CD4-positive, CD25-positive, alpha-beta regulatory T cell (primary cell): ENCODE measurements around the gene ELF2. TPM values are rescaled to one million over a fixed set of nuclear protein-coding genes. Genes with fewer than 3 reads are reported as not detected.
"Not testable (repeated sequence)": the region's sequence is repeated elsewhere in the genome, so short reads cannot be mapped to it uniquely, and the experiment has no call there.

Source experiments
- ATAC-seq, 2 donors: fragments of 150-1000 bp; cut with Tn5 transposase; one replicate each; pipeline ENCODE4 v1.10.0; 2021; ENCODE audit warnings: low read depth in 2 of 2, moderate number of reproducible peaks in 2 of 2, moderate library complexity in 1 of 2
- DNase-seq, 3 donors: peaks; one replicate each; pipeline versions ENCODE4 v3.0.0 to v3.0.0-alpha.2; 2012 to 2022; ENCODE audit warnings: mixed read lengths in 1 of 3
- H3K27ac ChIP-seq: one replicate; pipeline ENCODE4 v1.7.0; 2013; ENCODE audit warnings: mild to moderate bottlenecking, low read length; ENCODE audit not compliant: insufficient read depth, poor library complexity, severe bottlenecking
- H3K27me3 ChIP-seq: one replicate; pipeline ENCODE4 v1.7.0; 2013; ENCODE audit warnings: low read length; ENCODE audit not compliant: control insufficient read depth, insufficient read depth
- H3K36me3 ChIP-seq: one replicate; pipeline ENCODE4 v1.7.0; 2013; ENCODE audit warnings: mild to moderate bottlenecking, low read length, moderate library complexity; ENCODE audit not compliant: control insufficient read depth, insufficient read depth
- H3K4me1 ChIP-seq: 2 replicates; pipeline ENCODE4 v1.7.0; 2013; ENCODE audit warnings: mild to moderate bottlenecking, low read length; ENCODE audit not compliant: insufficient read depth, control insufficient read depth, poor library complexity, severe bottlenecking
- H3K4me3 ChIP-seq: one replicate; pipeline ENCODE4 v1.7.0; 2013; ENCODE audit warnings: low read depth, mild to moderate bottlenecking, low read length, moderate library complexity
- H3K9me3 ChIP-seq, 2 experiments: 1 replicate in 1 of 2; 2 replicates in 1 of 2; pipeline ENCODE4 v1.7.0; 2013; ENCODE audit warnings: low read length in 2 of 2, mild to moderate bottlenecking in 1 of 2, moderate library complexity in 1 of 2; ENCODE audit not compliant: control insufficient read depth in 2 of 2
- H3K27ac Mint-ChIP-seq, 3 donors: one replicate each; pipeline ENCODE4 v1.8.0; 2020 to 2022; ENCODE audit warnings: mild to moderate bottlenecking in 3 of 3, mixed read lengths in 3 of 3, moderate library complexity in 2 of 3
- H3K27me3 Mint-ChIP-seq: one replicate; pipeline ENCODE4 v1.8.0; 2022; ENCODE audit warnings: mild to moderate bottlenecking, mixed read lengths
- H3K36me3 Mint-ChIP-seq: one replicate; pipeline ENCODE4 v1.8.0; 2020; ENCODE audit warnings: mixed read lengths
- H3K4me1 Mint-ChIP-seq, 4 donors: one replicate each; pipeline ENCODE4 v1.8.0; 2020 to 2022; ENCODE audit warnings: mixed read lengths in 4 of 4, mild to moderate bottlenecking in 1 of 4
- H3K4me3 Mint-ChIP-seq, 4 donors: one replicate each; pipeline ENCODE4 v1.8.0; 2020 to 2022; ENCODE audit warnings: mild to moderate bottlenecking in 4 of 4, mixed read lengths in 4 of 4, moderate library complexity in 3 of 4
- H3K9me3 Mint-ChIP-seq, 7 donors: one replicate each; pipeline ENCODE4 v1.8.0; 2020 to 2022; ENCODE audit warnings: mixed read lengths in 7 of 7, mild to moderate bottlenecking in 3 of 7, moderate library complexity in 2 of 7
- polyA plus RNA-seq, 4 donors: library from polyadenylated mRNA; unstranded; fragments of 300-500 nt; fragmentation: Illumina TruSeq; gene quantifications; one replicate each; pipeline ENCODE4 v1.2.3, GENCODE V29; 2021
- total RNA-seq: library from RNA; stranded (reverse); gene quantifications from one replicate; pipeline ENCODE4 v1.2.3, GENCODE V29; 2022

ELF2 gene
- total and polyA plus RNA-seq, 5 donors from 2014 or later: 27.7 to 75.0 (median 32.9) TPM

- no peak overlapping the region for H3K27ac ChIP-seq
- H3K27me3 Mint-ChIP-seq: peaks cover 16% of the 10 kb centered on the region
- H3K4me3 ChIP-seq: no peak overlapping the region
- no peak overlapping the region for H3K4me3 Mint-ChIP-seq
- H3K36me3 Mint-ChIP-seq: no peaks in the 10 kb centered on the region
- peaks cover 3% of the 10 kb centered on the region for H3K27me3 ChIP-seq
- no peaks in the 10 kb centered on the region for H3K4me1 Mint-ChIP-seq
- ATAC-seq (no peak), DNase-seq (no peak)
- no peak overlapping the region for H3K27ac Mint-ChIP-seq
- H3K36me3 ChIP-seq: no peaks in the 10 kb centered on the region
- H3K9me3 Mint-ChIP-seq: peaks cover 0 to 2% (median 0%) of the 10 kb centered on the region in 7 donors
- H3K4me1 ChIP-seq: no peaks in the 10 kb centered on the region
- H3K9me3 ChIP-seq: no peaks in the 10 kb centered on the region
These were observed 42.6 kb downstream of the ELF2 start for GRCh38 chr4:139134403-139134802.

DNA sequence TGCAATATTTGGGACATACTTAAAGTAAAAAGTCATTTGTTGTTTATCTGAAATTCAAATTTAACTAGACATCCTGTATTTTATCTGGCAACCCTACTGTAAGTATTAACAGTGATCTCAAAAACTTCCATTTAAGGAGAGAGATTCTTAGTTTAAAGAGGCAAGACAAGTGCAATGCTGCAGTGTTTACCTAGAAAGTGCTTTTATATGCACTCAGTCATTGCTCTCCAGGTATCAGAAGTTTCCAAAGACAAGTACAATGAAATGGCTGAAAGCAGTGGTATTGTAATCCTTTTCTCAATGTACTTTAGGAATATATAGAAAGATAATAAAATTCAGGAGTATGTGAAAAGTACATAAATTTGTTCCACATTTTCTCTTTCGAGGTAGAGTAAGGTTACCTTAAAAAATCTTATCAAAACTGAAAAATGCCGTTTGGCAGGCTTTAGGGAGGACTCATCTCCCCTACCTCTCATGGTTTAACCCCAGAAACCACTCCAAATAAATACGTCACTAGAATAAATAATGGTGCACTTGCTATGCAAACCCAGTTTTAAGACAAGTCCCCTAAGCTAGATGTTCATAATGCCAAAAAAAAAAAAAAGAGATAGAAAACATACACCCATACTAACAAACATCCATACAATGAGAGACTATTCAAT, 45.7 kb downstream of the ELF2 start:
- Histone ChIP-seq H3K4me1 (no peaks in the 10 kb centered on the region), H3K9me3 (no peaks in the 10 kb centered on the region), H3K27me3 (peaks cover 3% of the 10 kb centered on the region), H3K4me3 (no peak overlapping the region), H3K36me3 (no peaks in the 10 kb centered on the region), H3K27ac (no peak overlapping the region)
- no peak overlapping the region for H3K4me3 Mint-ChIP-seq
- peaks cover 3% of the 10 kb centered on the region for H3K36me3 Mint-ChIP-seq
- DNase-seq (no peak), ATAC-seq (no peak)
- peaks cover 0 to 2% (median 0%) of the 10 kb centered on the region in 7 donors for H3K9me3 Mint-ChIP-seq
- H3K27ac Mint-ChIP-seq: no peak overlapping the region
- H3K27me3 Mint-ChIP-seq: peaks cover 24% of the 10 kb centered on the region
- no peaks in the 10 kb centered on the region for H3K4me1 Mint-ChIP-seq

- Histone ChIP-seq H3K4me3 (no peak overlapping the region), H3K36me3 (no peaks in the 10 kb centered on the region), H3K9me3 (no peaks in the 10 kb centered on the region), H3K27ac (no peak overlapping the region), H3K27me3 (peaks cover 3% of the 10 kb centered on the region), H3K4me1 (no peaks in the 10 kb centered on the region)
- Mint-ChIP-seq H3K27ac (no peak overlapping the region), H3K27me3 (peaks cover 26% of the 10 kb centered on the region), H3K36me3 (peaks cover 3% of the 10 kb centered on the region), H3K9me3 (peaks cover 0 to 2% (median 0%) of the 10 kb centered on the region in 7 donors), H3K4me3 (no peak overlapping the region), H3K4me1 (no peaks in the 10 kb centered on the region)
- ATAC-seq (no peak), DNase-seq (no peak)
These were observed 47.8 kb downstream of the ELF2 start for GRCh38 chr4:139129206-139129605.

DNA sequence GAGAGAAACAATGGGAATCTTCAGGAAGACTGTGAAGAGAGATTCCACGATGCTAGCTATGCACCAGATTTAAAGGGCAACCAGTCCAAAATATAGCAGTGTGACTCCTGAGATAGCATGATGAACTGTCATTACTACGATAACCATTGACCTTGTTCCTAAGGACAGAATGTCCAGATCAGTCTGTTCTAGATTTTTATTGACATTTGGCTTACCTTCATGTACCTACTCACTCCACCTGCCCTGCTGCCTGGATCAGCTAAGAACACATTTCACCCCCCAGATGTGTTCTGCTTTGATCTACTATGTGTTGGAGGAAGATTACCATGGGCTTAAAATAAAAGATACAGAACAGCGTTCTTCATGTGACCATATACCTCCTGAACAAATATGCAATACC, 50.1 kb downstream of the ELF2 start:
- Histone ChIP-seq H3K27me3 (peaks cover 1% of the 10 kb centered on the region), H3K4me1 (no peaks in the 10 kb centered on the region), H3K27ac (no peak overlapping the region), H3K36me3 (no peaks in the 10 kb centered on the region), H3K9me3 (no peaks in the 10 kb centered on the region), H3K4me3 (no peak overlapping the region)
- DNase-seq (no peak), ATAC-seq (no peak)
- Mint-ChIP-seq H3K4me1 (no peaks in the 10 kb centered on the region), H3K36me3 (peaks cover 3% of the 10 kb centered on the region), H3K27ac (no peak overlapping the region), H3K9me3 (peaks cover 0 to 2% (median 0%) of the 10 kb centered on the region in 7 donors), H3K4me3 (no peak overlapping the region), H3K27me3 (peaks cover 26% of the 10 kb centered on the region)

GRCh38 chr4:139123910-139124309, 53.1 kb downstream of the ELF2 start:
- Histone ChIP-seq H3K9me3 (no peaks in the 10 kb centered on the region), H3K36me3 (no peaks in the 10 kb centered on the region), H3K27ac (no peak overlapping the region), H3K4me1 (no peaks in the 10 kb centered on the region), H3K4me3 (no peak overlapping the region), H3K27me3 (no peaks in the 10 kb centered on the region)
- Mint-ChIP-seq H3K4me3 (no peak overlapping the region), H3K36me3 (no peaks in the 10 kb centered on the region), H3K9me3 (no peaks in the 10 kb centered on the region), H3K4me1 (no peaks in the 10 kb centered on the region), H3K27me3 (peaks cover 25% of the 10 kb centered on the region), H3K27ac (no peak overlapping the region)
- no peak for DNase-seq
- no peak for ATAC-seq

GRCh38 chr4:139118365-139118764, 58.7 kb downstream of the ELF2 start:
- no peak for DNase-seq
- Histone ChIP-seq H3K27ac (no peak overlapping the region), H3K4me1 (no peaks in the 10 kb centered on the region), H3K9me3 (no peaks in the 10 kb centered on the region), H3K27me3 (no peaks in the 10 kb centered on the region), H3K4me3 (no peak overlapping the region), H3K36me3 (no peaks in the 10 kb centered on the region)
- H3K27me3 Mint-ChIP-seq: peaks cover 15% of the 10 kb centered on the region
- H3K4me3 Mint-ChIP-seq: no peak overlapping the region
- no peaks in the 10 kb centered on the region for H3K4me1 Mint-ChIP-seq
- no peak for ATAC-seq
- no peaks in the 10 kb centered on the region for H3K36me3 Mint-ChIP-seq
- H3K9me3 Mint-ChIP-seq: no peaks in the 10 kb centered on the region
- H3K27ac Mint-ChIP-seq: no peak overlapping the region

DNA sequence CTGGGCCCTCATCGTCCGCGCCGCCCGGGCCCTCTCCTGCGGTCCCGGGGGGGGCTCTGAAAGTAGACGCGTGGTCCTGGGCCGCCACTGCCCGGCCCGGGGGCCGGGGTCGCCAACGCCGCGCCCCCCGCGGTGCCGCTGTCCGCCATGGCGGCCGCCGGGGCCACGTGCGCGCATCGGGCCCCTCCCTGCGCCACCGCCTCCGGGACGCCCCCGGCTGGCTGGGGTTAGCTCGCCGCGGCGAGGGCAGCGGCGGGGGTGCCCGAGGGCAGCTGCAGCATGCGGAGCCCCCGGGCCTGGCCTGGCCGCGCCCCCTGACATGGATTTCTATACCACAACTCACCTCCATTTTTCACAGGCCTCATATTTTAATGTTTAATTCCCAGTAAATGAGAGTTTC, 61.8 kb downstream of the ELF2 start:
- H3K4me3 ChIP-seq: no peak overlapping the region
- no peak overlapping the region for H3K27ac ChIP-seq
- ATAC-seq: no peak
- Mint-ChIP-seq H3K9me3 (no peaks in the 10 kb centered on the region), H3K27ac (no peak overlapping the region), H3K4me3 (no peak overlapping the region), H3K36me3 (no peaks in the 10 kb centered on the region), H3K27me3 (peaks cover 14% of the 10 kb centered on the region), H3K4me1 (no peaks in the 10 kb centered on the region)
- H3K9me3 ChIP-seq: no peaks in the 10 kb centered on the region
- no peaks in the 10 kb centered on the region for H3K27me3 ChIP-seq
- no peak for DNase-seq
- no peaks in the 10 kb centered on the region for H3K4me1 ChIP-seq
- H3K36me3 ChIP-seq: no peaks in the 10 kb centered on the region

DNA sequence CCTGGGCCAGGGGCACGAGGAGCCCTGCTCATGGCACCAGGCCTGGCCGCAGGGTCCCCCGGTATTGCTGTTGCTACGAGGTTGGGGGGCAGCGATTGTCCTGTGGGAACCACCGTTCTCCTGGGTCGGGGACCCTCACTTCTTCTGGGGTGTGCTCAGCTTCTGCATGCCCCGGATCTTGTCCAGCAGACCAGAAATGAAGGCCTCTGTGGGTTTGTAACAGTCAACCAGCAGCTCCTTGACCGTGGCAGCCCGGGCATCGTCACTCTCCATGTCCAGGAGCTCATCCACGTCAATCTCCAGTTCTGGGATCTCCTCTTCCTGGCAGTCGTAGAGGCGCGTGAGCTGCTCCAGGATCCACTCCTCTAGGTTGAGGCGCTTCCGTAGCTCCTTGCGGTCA, 62.2 kb downstream of the ELF2 start:
- not testable (repeated sequence) for H3K9me3 ChIP-seq, H3K27ac ChIP-seq, ATAC-seq, DNase-seq, H3K36me3 ChIP-seq, H3K4me3 Mint-ChIP-seq, H3K27ac Mint-ChIP-seq, H3K4me1 ChIP-seq, H3K36me3 Mint-ChIP-seq, H3K4me1 Mint-ChIP-seq, H3K4me3 ChIP-seq, H3K9me3 Mint-ChIP-seq, H3K27me3 ChIP-seq
- H3K27me3 Mint-ChIP-seq: peaks cover 15% of the 10 kb centered on the region
